Epithelial cell of esophagus (primary cell): ENCODE data around the gene SLC44A1.
A peak's percentile ranks its signal among the peaks of the same experiment; 100 is the strongest.

ENCODE experiments used
- DNase-seq: peaks from one replicate; pipeline ENCODE4 v3.0.0; 2010; ENCODE audit warnings: low read depth
- H3K4me3 ChIP-seq: 2 replicates; pipeline ENCODE4 v1.5.1; 2011; ENCODE audit warnings: mild to moderate bottlenecking, low read length, control low read depth
- CTCF ChIP-seq: IDR thresholded peaks from 2 replicates; pipeline ENCODE4 v1.5.1; 2011; ENCODE audit warnings: low read depth, mild to moderate bottlenecking, low read length, control low read depth, inconsistent platforms; ENCODE audit not compliant: insufficient read depth; ENCODE audit errors: missing control alignments

Gene SLC44A1

GRCh38 chr9:105447386-105447813 lies 202.9 kb downstream of the SLC44A1 start:
- TF ChIP-seq CTCF, result no peak
- peak overlapping the region; percentile 71 for H3K4me3 ChIP-seq

GRCh38 chr9:105447814-105448812 lies 203.7 kb downstream of the SLC44A1 start, which contains the start of gene FSD1L:
FSD1L (plus strand) TSS chr9:105448034; CDS start chr9:105448221, 187 bp downstream.
- TF ChIP-seq CTCF, result peak; percentile 30
- DNase-seq, result peak; percentile 94
- peak within 1 kb of the TSS; percentile 71 for H3K4me3 ChIP-seq

More at GRCh38 chr9:105447386-105447813, 202.9 kb downstream of the SLC44A1 start:
- DNase-seq, result peak; percentile 15

DNA sequence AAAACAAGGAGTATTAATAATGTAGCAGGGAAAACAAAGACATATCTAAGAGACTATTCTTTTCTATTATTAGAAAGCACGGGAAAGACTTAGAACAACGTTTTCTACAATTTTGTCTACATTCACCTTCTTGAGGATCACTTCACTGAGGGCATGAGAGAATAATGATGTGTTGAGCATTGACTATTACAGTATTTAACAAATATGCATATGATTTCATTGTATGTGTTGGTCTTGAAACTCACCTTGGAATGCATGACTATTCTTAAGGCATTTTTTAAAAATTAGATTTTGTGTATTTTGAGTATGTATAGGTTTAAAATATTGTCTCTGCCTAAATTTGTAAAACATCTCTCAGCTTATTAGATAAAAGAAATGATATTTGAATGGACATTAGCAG lies 204.6 kb downstream of the SLC44A1 start:
- H3K4me3 ChIP-seq, result peak overlapping the region; percentile 71
- no peak for TF ChIP-seq CTCF
- peak; percentile 33 for DNase-seq

DNA sequence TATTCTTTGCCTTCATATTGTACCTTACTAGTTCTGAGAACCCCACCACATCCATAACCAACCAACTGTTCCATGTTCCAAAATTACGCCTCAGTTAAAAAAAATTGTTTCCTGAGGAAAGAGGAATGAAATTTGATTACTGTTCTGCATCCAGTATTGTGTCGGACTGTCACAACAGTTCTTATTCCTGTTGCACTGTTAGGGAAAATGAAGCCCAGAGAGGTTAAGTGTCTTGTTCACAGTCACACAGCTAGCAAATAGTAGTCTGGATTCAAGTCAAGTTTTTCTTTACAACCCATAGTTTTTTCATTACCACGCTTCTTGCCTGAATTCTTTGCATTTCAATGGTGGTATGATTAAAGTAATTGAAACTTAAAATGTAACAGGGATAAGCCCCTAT lies 207.7 kb downstream of the SLC44A1 start:
- no peak for TF ChIP-seq CTCF
- no peak overlapping the region for H3K4me3 ChIP-seq
- DNase-seq, result no peak

DNA sequence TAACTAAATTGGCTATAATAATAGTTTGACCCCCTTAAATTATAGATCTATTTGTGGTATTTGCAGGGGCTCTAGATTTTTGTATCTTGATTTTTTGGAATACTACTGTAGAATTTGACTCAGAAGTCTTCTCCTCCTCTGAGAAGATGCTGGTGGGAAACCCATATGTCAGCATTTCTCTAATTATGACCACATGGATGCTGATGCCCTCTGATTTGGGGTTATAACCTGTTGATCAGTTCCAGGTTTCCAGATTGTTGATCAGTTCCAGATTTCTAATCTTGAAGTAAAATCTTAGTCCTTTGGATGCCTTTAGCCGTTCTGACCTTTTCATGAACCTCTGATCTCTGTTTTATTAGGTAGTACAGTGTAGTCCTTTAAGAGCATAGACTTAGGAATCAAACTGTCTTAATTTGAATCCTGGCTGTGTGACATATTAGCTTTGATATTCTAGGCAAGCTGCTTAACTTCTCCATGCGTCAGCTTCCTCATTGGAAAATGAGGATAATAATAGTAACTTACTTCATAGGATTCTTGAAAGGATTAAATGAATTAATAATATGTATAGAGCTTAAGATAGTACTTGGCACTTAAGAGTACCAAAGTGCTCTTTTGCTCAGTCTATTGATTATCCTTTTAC lies 211.5 kb downstream of the SLC44A1 start:
- no peak for DNase-seq
- TF ChIP-seq CTCF, result no peak
- no peak overlapping the region for H3K4me3 ChIP-seq

DNA sequence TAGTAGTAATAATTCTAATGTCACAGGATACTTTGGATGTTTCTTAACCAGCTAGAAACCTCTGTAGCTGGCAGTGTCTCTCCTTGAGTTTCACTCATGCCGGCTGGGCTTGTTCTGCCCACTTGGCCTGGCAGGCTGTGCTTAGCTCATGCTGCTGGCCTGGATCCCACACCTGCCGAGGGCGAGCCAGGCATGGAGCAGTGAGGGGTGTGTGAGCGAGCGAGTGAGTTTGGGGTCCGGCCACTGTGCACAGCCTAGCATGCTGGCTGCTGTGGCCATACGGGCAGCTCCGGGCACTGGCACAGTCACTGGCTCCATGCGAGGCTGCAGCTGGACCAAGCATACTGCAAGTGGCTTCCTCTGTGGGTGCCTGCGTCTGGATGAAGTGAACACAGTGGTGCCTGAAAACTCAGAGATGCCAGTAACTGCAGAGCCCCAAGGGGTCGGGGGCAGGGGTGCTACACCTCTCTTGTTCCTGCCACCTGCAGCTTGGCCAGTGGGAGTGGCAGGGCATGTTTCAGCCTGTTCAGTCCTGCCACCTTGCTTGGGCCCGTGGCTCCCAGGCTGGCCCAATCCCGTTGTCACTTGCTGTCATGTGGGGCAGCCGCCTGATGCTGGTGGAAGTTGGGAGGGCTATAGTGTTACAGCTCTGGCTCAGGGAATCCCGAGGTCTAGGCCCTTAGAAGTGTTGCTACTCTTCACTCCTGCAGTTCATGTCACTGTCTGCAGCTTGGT lies 213.3 kb downstream of the SLC44A1 start:
- H3K4me3 ChIP-seq, result no peak overlapping the region
- TF ChIP-seq CTCF, result no peak
- peak; percentile 16 for DNase-seq
